ENCODE results near the gene MRPS27. TPM values are rescaled to one million over a fixed set of nuclear protein-coding genes. Genes with fewer than 3 reads are reported as not detected.
"Not testable (repeated sequence)": the region's sequence is repeated elsewhere in the genome, so short reads cannot be mapped to it uniquely, and the experiment has no call there.

MRPS27 gene
- total RNA-seq, 4 donors from 2014 or later: 48.7 to 63.7 (median 51.9) TPM

GRCh38 chr5:72298711-72299110 lies 21.3 kb downstream of the MRPS27 start:
- Histone ChIP-seq H3K4me1 (peaks cover 3% of the 10 kb centered on the region), H3K9me3 (no peaks in the 10 kb centered on the region), H3K27ac (no peak overlapping the region), H3K36me3 (peaks cover 4% of the 10 kb centered on the region), H3K4me3 (no peak overlapping the region), H3K27me3 (no peaks in the 10 kb centered on the region)
- WGBS: 90% methylated on average over 5 of the region's 5 CpGs
- TF ChIP-seq POLR2AphosphoS5 (IDR thresholded peaks at IDR 0.05) (no peak), EP300 (IDR thresholded peaks at IDR 0.05) (no peak), CTCF (IDR thresholded peaks at IDR 0.05) (no peak), POLR2A (IDR thresholded peaks at IDR 0.05) (no peak)
- DNase-seq (ENCODE audit: low spot score in 2 of 2): no peak

GRCh38 chr5:72298136-72298535 lies 21.9 kb downstream of the MRPS27 start:
- WGBS: 96% methylated on average over 3 of the region's 3 CpGs
- not testable (repeated sequence) for H3K9me3 ChIP-seq; H3K4me1 ChIP-seq; H3K36me3 ChIP-seq; DNase-seq (ENCODE audit: low spot score in 2 of 2); H3K27me3 ChIP-seq; H3K4me3 ChIP-seq; H3K27ac ChIP-seq

- WGBS: 92% methylated on average over 2 of the region's 2 CpGs
- peaks cover 3% of the 10 kb centered on the region for H3K4me1 ChIP-seq
- TF ChIP-seq POLR2A (IDR thresholded peaks at IDR 0.05): no peak
- TF ChIP-seq EP300 (IDR thresholded peaks at IDR 0.05): no peak
- no peak for TF ChIP-seq CTCF (IDR thresholded peaks at IDR 0.05)
- no peak for TF ChIP-seq POLR2AphosphoS5 (IDR thresholded peaks at IDR 0.05)
- peaks cover 4% of the 10 kb centered on the region for H3K36me3 ChIP-seq
- no peak overlapping the region for H3K4me3 ChIP-seq
- H3K27ac ChIP-seq: no peak overlapping the region
- H3K27me3 ChIP-seq: no peaks in the 10 kb centered on the region
- H3K9me3 ChIP-seq: no peaks in the 10 kb centered on the region
- DNase-seq (ENCODE audit: low spot score in 2 of 2): no peak
Measured at GRCh38 chr5:72296256-72296655, 23.8 kb downstream of the MRPS27 start.

- no peak overlapping the region for H3K4me3 ChIP-seq
- H3K9me3 ChIP-seq: no peaks in the 10 kb centered on the region
- H3K27ac ChIP-seq: no peak overlapping the region
- no peaks in the 10 kb centered on the region for H3K27me3 ChIP-seq
- TF ChIP-seq POLR2AphosphoS5 (IDR thresholded peaks at IDR 0.05): no peak
- no peak for TF ChIP-seq POLR2A (IDR thresholded peaks at IDR 0.05)
- no peak for TF ChIP-seq CTCF (IDR thresholded peaks at IDR 0.05)
- no peak for TF ChIP-seq EP300 (IDR thresholded peaks at IDR 0.05)
- no peaks in the 10 kb centered on the region for H3K4me1 ChIP-seq
- H3K36me3 ChIP-seq: peaks cover 7% of the 10 kb centered on the region
- 94% methylated on average over 4 of the region's 4 CpGs for WGBS
- no peak for DNase-seq (ENCODE audit: low spot score in 2 of 2)
Measured at GRCh38 chr5:72295539-72295938, 24.5 kb downstream of the MRPS27 start.

GRCh38 chr5:72294473-72294872 lies 25.6 kb downstream of the MRPS27 start:
- Histone ChIP-seq H3K36me3 (peaks cover 7% of the 10 kb centered on the region), H3K27ac (no peak overlapping the region), H3K4me3 (no peak overlapping the region), H3K27me3 (no peaks in the 10 kb centered on the region), H3K4me1 (no peaks in the 10 kb centered on the region), H3K9me3 (no peaks in the 10 kb centered on the region)
- no peak for TF ChIP-seq POLR2AphosphoS5 (IDR thresholded peaks at IDR 0.05)
- TF ChIP-seq POLR2A (IDR thresholded peaks at IDR 0.05): no peak
- TF ChIP-seq CTCF (IDR thresholded peaks at IDR 0.05): no peak
- TF ChIP-seq EP300 (IDR thresholded peaks at IDR 0.05): no peak
- DNase-seq (ENCODE audit: low spot score in 2 of 2): no peak
- WGBS: 76% methylated on average over 2 of the region's 2 CpGs

- 84% methylated on average over 3 of the region's 3 CpGs for WGBS
- no peak for DNase-seq (ENCODE audit: low spot score in 2 of 2)
- Histone ChIP-seq H3K9me3 (no peaks in the 10 kb centered on the region), H3K27ac (no peak overlapping the region), H3K36me3 (peaks cover 7% of the 10 kb centered on the region), H3K27me3 (no peaks in the 10 kb centered on the region), H3K4me3 (no peak overlapping the region), H3K4me1 (no peaks in the 10 kb centered on the region)
- no peak for TF ChIP-seq POLR2AphosphoS5 (IDR thresholded peaks at IDR 0.05)
- TF ChIP-seq CTCF (IDR thresholded peaks at IDR 0.05): no peak
- no peak for TF ChIP-seq EP300 (IDR thresholded peaks at IDR 0.05)
- TF ChIP-seq POLR2A (IDR thresholded peaks at IDR 0.05): no peak
Measured at GRCh38 chr5:72293495-72294055, 26.5 kb downstream of the MRPS27 start.
